Adrenal gland (tissue), 12 donors: ENCODE measurements around the gene MAP1B. TPM values are rescaled to one million over a fixed set of nuclear protein-coding genes. Genes with fewer than 3 reads are reported as not detected.

Source experiments
- DNase-seq, 7 donors: peaks; one replicate each; pipeline ENCODE4 v3.0.0-alpha.2; 2019 to 2020
- H3K27ac ChIP-seq, 5 donors: fragments of 200-600 bp; sonication (generic) in 4 of 5; 1 replicate in 3 of 5; 2 replicates in 2 of 5; pipeline versions ENCODE4 v1.5.1 to v1.8.0; 2016 to 2020; ENCODE audit warnings: mild to moderate bottlenecking in 1 of 5
- H3K27me3 ChIP-seq: fragments of 200-600 bp; 2 replicates; pipeline ENCODE4 v1.8.0; 2021
- H3K36me3 ChIP-seq, 2 donors: fragments of 200-600 bp; replicated peaks in 1 of 2; 1 replicate in 1 of 2; 2 replicates in 1 of 2; pipeline versions ENCODE4 v1.5.1 to v1.8.0; 2018 to 2022
- H3K4me1 ChIP-seq, 2 donors: fragments of 200-600 bp; replicated peaks in 1 of 2; 1 replicate in 1 of 2; 2 replicates in 1 of 2; pipeline versions ENCODE4 v1.5.1 to v1.8.0; 2018 to 2021
- H3K4me3 ChIP-seq, 4 donors: fragments of 200-600 bp; sonication (generic) in 3 of 4; one replicate each; pipeline ENCODE4 v1.5.1; 2016 to 2018
- H3K9me3 ChIP-seq, 3 donors: fragments of 200-600 bp; sonication (generic) in 1 of 3; replicated peaks in 1 of 3; 1 replicate in 2 of 3; 2 replicates in 1 of 3; pipeline versions ENCODE4 v1.5.1 to v1.8.0; 2016 to 2021
- CTCF ChIP-seq, 6 experiments: fragments of 450-650 bp in 4 of 6; fragments of 200-600 bp in 2 of 6; sonication (generic) in 1 of 6; IDR thresholded peaks; 1 replicate in 5 of 6; 2 replicates in 1 of 6; pipeline versions ENCODE4 v1.5.1 to v1.8.0; 2016 to 2021; ENCODE audit warnings: antibody characterized with exemption in 6 of 6, mild to moderate bottlenecking in 2 of 6, moderate library complexity in 1 of 6
- POLR2A ChIP-seq, 2 donors: fragments of 450-650 bp; IDR thresholded peaks; one replicate each; pipeline ENCODE4 v1.6.1; 2017; ENCODE audit warnings: antibody characterized with exemption in 2 of 2, mild to moderate bottlenecking in 2 of 2, moderate library complexity in 1 of 2
- WGBS, 4 donors: extraction: QIAGEN DNeasy Blood & Tissue Kit in 2 of 4; methylation state at CpG; one replicate each; pipeline versions ENCODE4 v1.1.5 to v1.1.7; 2013 to 2017; 5-methylcytosine and 5-hydroxymethylcytosine counted together
- intact Hi-C, 2 donors: fragments of 100-400 bp; cut with DNase I; formaldehyde crosslinking; loops; one replicate each; pipeline versions ENCODE4 v1.14.1 to v1.15.0; 2022 to 2023
- polyA plus RNA-seq, 3 donors: library from polyadenylated mRNA; stranded (reverse); fragments of 200-250 nt in 2 of 3; fragments of 350-450 nt in 1 of 3; fragmentation: Illumina TruSeq in 1 of 3; extraction: RNeasy Lipid Tissue Mini Kit (QIAGEN cat#74804) in 1 of 3; gene quantifications; one replicate each; pipeline ENCODE4 v1.2.3, GENCODE V29; 2013 to 2014
- total RNA-seq, 9 donors: library from RNA; depleted of rRNA in 4 of 9; stranded (reverse); fragments of >200 nt in 4 of 9; fragments of 120-200 nt in 1 of 9; fragmentation: NEBNext Ultra II Directional in 1 of 9; extraction: Animal tissue kit (Norgen Biotek cat#: 25700) in 1 of 9; gene quantifications; one replicate each; pipeline versions ENCODE4 v1.1.0 to v1.2.4, GENCODE V29; 2013 to 2023
- donor health status: healthy with polysubstance abuse.
- donor health status: Bipolar disorder and iron deficiency.
- donor health status: DM: yes; HTN: yes; CAD: no.
- donor health status: DM: no; HTN: no; CAD: no.
- donor health status: DM: no; HTN: no; CAD: no.
- donor health status: DM: yes; HTN: yes; CAD: no.

MAP1B gene
- total and polyA plus RNA-seq, 12 donors = 11.5 to 258 (median 67.5) TPM

GRCh38 chr5:72194846-72195245 is 87.6 kb downstream of the MAP1B start:
- H3K27me3 ChIP-seq = no peaks in the 10 kb centered on the region
- WGBS, 4 donors = 93 to 95% (median 94%) methylated on average over 6 of the region's 6 CpGs
- peaks cover 0 to 19% of the 10 kb centered on the region in 2 donors for H3K36me3 ChIP-seq
- intact Hi-C loops = no loop called here
- H3K9me3 ChIP-seq = no peaks in the 10 kb centered on the region
- no peak overlapping the region for H3K4me3 ChIP-seq
- no peak overlapping the region for H3K27ac ChIP-seq
- no peaks in the 10 kb centered on the region for H3K4me1 ChIP-seq
- no peak for DNase-seq
- TF ChIP-seq POLR2A (IDR thresholded peaks at IDR 0.05) (no peak), CTCF (IDR thresholded peaks at IDR 0.05) (no peak)

DNA sequence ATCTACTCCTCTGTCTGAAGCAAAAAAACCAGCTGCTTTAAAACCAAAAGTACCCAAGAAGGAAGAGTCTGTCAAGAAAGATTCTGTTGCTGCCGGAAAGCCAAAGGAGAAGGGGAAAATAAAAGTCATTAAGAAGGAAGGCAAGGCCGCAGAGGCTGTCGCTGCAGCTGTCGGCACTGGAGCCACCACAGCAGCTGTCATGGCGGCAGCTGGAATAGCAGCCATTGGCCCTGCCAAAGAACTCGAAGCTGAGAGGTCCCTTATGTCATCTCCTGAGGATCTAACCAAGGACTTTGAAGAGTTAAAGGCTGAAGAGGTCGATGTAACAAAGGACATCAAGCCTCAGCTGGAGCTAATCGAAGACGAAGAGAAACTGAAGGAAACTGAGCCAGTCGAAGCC is 88.3 kb downstream of the MAP1B start:
- Histone ChIP-seq H3K4me3 (no peak overlapping the region), H3K36me3 (peaks cover 0 to 25% of the 10 kb centered on the region in 2 donors), H3K9me3 (no peaks in the 10 kb centered on the region), H3K27me3 (no peaks in the 10 kb centered on the region), H3K4me1 (no peaks in the 10 kb centered on the region), H3K27ac (no peak overlapping the region)
- no peak for DNase-seq
- 93 to 96% (median 94%) methylated on average over 10 of the region's 10 CpGs for WGBS, 4 donors
- intact Hi-C loops = no loop called here
- no peak for TF ChIP-seq CTCF (IDR thresholded peaks at IDR 0.05)
- TF ChIP-seq POLR2A (IDR thresholded peaks at IDR 0.05) = no peak

DNA sequence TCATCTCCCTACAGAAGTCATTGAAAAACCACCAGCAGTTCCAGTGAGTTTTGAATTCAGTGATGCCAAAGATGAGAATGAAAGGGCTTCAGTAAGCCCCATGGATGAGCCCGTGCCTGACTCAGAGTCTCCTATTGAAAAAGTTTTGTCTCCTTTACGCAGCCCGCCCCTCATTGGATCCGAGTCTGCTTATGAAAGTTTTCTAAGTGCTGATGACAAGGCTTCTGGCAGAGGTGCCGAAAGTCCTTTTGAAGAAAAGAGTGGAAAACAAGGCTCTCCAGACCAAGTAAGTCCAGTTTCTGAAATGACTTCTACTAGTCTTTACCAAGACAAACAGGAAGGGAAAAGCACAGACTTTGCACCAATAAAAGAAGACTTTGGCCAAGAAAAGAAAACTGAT is 90.1 kb downstream of the MAP1B start:
- no peaks in the 10 kb centered on the region for H3K27me3 ChIP-seq
- H3K4me1 ChIP-seq = no peaks in the 10 kb centered on the region
- no peak for DNase-seq
- peaks cover 0 to 25% of the 10 kb centered on the region in 2 donors for H3K36me3 ChIP-seq
- no peak for TF ChIP-seq POLR2A (IDR thresholded peaks at IDR 0.05)
- TF ChIP-seq CTCF (IDR thresholded peaks at IDR 0.05) = no peak
- no peak overlapping the region for H3K4me3 ChIP-seq
- intact Hi-C loops = no loop called here
- H3K27ac ChIP-seq = no peak overlapping the region
- 94 to 99% (median 97%) methylated on average over 5 of the region's 5 CpGs for WGBS, 4 donors
- no peaks in the 10 kb centered on the region for H3K9me3 ChIP-seq

GRCh38 chr5:72199681-72200080 is 92.4 kb downstream of the MAP1B start:
- no peak for DNase-seq
- Histone ChIP-seq H3K27ac (no peak overlapping the region), H3K4me1 (no peaks in the 10 kb centered on the region), H3K36me3 (peaks cover 0 to 39% of the 10 kb centered on the region in 2 donors), H3K27me3 (no peaks in the 10 kb centered on the region), H3K4me3 (no peak overlapping the region), H3K9me3 (no peaks in the 10 kb centered on the region)
- intact Hi-C loops = no loop called here
- 94 to 97% (median 95%) methylated on average over 13 to 15 of the region's 15 CpGs for WGBS, 4 donors
- TF ChIP-seq POLR2A (IDR thresholded peaks at IDR 0.05) (no peak), CTCF (IDR thresholded peaks at IDR 0.05) (no peak)
